HCT116 (cell line): ENCODE measurements around the gene CRLF1.

Source experiments
- EZH2 ChIP-seq: fragments of 200-600 bp; sonication (generic); IDR thresholded peaks from 2 replicates; pipeline ENCODE4 v1.6.1; 2017; ENCODE audit warnings: antibody characterized with exemption, mixed run types
- POLR2A ChIP-seq: IDR thresholded peaks from 2 replicates; pipeline ENCODE4 v1.7.0; 2011; ENCODE audit warnings: borderline replicate concordance; ENCODE audit not compliant: insufficient read depth, insufficient read length; ENCODE audit errors: extremely low read depth
- ZNF274 ChIP-seq: fragments of 200-500 bp; sonication (Bioruptor generic); IDR thresholded peaks from 2 replicates; pipeline ENCODE4 v1.6.1; 2014; ENCODE audit warnings: mild to moderate bottlenecking, low read depth, low read length, inconsistent platforms
- TF ChIP-seq, protein P1 (sequence below), 3 experiments: fragments of 200-600 bp in 1 of 3; sonication (generic) in 1 of 3; IDR thresholded peaks in 2 of 3; conservative IDR thresholded peaks in 1 of 3; 2 replicates each; pipeline ENCODE4 v1.5.1; 2012 to 2017; ENCODE audit warnings: low read depth in 2 of 3, low read length in 2 of 3, antibody characterized with exemption in 1 of 3, borderline replicate concordance in 1 of 3, control low read depth in 1 of 3, mild to moderate bottlenecking in 1 of 3, mixed read lengths in 1 of 3, mixed run types in 1 of 3, moderate library complexity in 1 of 3; ENCODE audit not compliant: insufficient read depth in 1 of 3

DNA sequence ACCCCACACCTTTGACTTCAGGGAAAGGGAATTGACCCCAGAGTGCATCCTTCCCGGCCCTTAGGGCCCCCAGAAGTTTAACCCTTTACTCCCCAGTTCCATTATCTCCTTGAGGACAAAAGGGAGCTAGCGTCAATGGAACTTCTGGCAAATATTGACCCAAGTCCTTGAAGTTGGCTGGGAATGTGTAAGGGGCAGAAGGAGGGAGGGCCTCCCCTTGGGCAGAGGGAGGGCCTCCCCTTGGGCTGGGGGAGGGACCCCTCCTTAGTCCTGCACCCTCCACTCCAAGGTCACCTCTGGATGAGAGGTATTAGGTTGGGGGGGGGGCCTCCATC is 3.1 kb upstream of the CRLF1 start:
- TF ChIP-seq, protein P1, sequence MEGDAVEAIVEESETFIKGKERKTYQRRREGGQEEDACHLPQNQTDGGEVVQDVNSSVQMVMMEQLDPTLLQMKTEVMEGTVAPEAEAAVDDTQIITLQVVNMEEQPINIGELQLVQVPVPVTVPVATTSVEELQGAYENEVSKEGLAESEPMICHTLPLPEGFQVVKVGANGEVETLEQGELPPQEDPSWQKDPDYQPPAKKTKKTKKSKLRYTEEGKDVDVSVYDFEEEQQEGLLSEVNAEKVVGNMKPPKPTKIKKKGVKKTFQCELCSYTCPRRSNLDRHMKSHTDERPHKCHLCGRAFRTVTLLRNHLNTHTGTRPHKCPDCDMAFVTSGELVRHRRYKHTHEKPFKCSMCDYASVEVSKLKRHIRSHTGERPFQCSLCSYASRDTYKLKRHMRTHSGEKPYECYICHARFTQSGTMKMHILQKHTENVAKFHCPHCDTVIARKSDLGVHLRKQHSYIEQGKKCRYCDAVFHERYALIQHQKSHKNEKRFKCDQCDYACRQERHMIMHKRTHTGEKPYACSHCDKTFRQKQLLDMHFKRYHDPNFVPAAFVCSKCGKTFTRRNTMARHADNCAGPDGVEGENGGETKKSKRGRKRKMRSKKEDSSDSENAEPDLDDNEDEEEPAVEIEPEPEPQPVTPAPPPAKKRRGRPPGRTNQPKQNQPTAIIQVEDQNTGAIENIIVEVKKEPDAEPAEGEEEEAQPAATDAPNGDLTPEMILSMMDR (IDR thresholded peaks at IDR 0.05 in 2 of 3, conservative IDR thresholded peaks at IDR 0.05 in 1 of 3; ENCODE audit: borderline replicate concordance in 1 of 3, insufficient read depth in 1 of 3, low read depth in 2 of 3, low read length in 2 of 3): no peak
- no peak for TF ChIP-seq EZH2
- no peak for TF ChIP-seq POLR2A
- TF ChIP-seq ZNF274: no peak
